Central memory CD8-positive, alpha-beta T cell (primary cell): ENCODE measurements around the gene CCDC57.
"Not testable (repeated sequence)": the region's sequence is repeated elsewhere in the genome, so short reads cannot be mapped to it uniquely, and the experiment has no call there.

ENCODE experiments used
- ATAC-seq: fragments of 150-1000 bp; cut with Tn5 transposase; replicated peaks from 2 replicates; pipeline ENCODE4 v1.10.0; 2022; ENCODE audit warnings: mild to moderate bottlenecking, moderate FRiP score, moderate number of reproducible peaks; ENCODE audit not compliant: poor library complexity, severe bottlenecking; ENCODE audit errors: extremely low read depth
- DNase-seq, 2 donors: peaks; one replicate each; pipeline ENCODE4 v3.0.0; 2021; ENCODE audit warnings: low spot score in 2 of 2
- H3K27ac Mint-ChIP-seq: one replicate; pipeline ENCODE4 v1.8.0; 2022; ENCODE audit warnings: low read depth, mild to moderate bottlenecking, moderate library complexity, mixed read lengths
- H3K27me3 Mint-ChIP-seq: one replicate; pipeline ENCODE4 v1.8.0; 2022; ENCODE audit warnings: mixed read lengths
- H3K36me3 Mint-ChIP-seq: one replicate; pipeline ENCODE4 v1.8.0; 2022; ENCODE audit warnings: mild to moderate bottlenecking, moderate library complexity, mixed read lengths; ENCODE audit not compliant: insufficient read depth
- H3K4me1 Mint-ChIP-seq: one replicate; pipeline ENCODE4 v1.8.0; 2022; ENCODE audit warnings: mixed read lengths
- H3K4me3 Mint-ChIP-seq: one replicate; pipeline ENCODE4 v1.8.0; 2022; ENCODE audit warnings: mild to moderate bottlenecking, moderate library complexity, mixed read lengths
- H3K9me3 Mint-ChIP-seq: one replicate; pipeline ENCODE4 v1.8.0; 2022; ENCODE audit warnings: mixed read lengths

The CCDC57 gene

GRCh38 chr17:82210655-82211054, 2.0 kb downstream of the CCDC57 start:
- not testable (repeated sequence) for H3K27ac Mint-ChIP-seq, H3K4me3 Mint-ChIP-seq, H3K27me3 Mint-ChIP-seq, ATAC-seq, H3K9me3 Mint-ChIP-seq, DNase-seq, H3K36me3 Mint-ChIP-seq
- H3K4me1 Mint-ChIP-seq, result peaks cover 37% of the 10 kb centered on the region

GRCh38 chr17:82205720-82206508, 6.7 kb downstream of the CCDC57 start:
- Mint-ChIP-seq H3K27ac (peak overlapping the region; percentile 86), H3K9me3 (no peaks in the 10 kb centered on the region), H3K4me1 (peaks cover 22% of the 10 kb centered on the region), H3K27me3 (no peaks in the 10 kb centered on the region), H3K36me3 (peaks cover 4% of the 10 kb centered on the region), H3K4me3 (peak overlapping the region; percentile 50)
- ATAC-seq (peak; percentile 88), DNase-seq (peak; percentile 62 to 71)

- peaks cover 4% of the 10 kb centered on the region for H3K36me3 Mint-ChIP-seq
- no peaks in the 10 kb centered on the region for H3K9me3 Mint-ChIP-seq
- DNase-seq (no peak), ATAC-seq (no peak)
- peaks cover 27% of the 10 kb centered on the region for H3K4me1 Mint-ChIP-seq
- no peak overlapping the region for H3K4me3 Mint-ChIP-seq
- no peaks in the 10 kb centered on the region for H3K27me3 Mint-ChIP-seq
- H3K27ac Mint-ChIP-seq, result peak overlapping the region; percentile 86
Measured at GRCh38 chr17:82204831-82205719, 7.6 kb downstream of the CCDC57 start.

DNA sequence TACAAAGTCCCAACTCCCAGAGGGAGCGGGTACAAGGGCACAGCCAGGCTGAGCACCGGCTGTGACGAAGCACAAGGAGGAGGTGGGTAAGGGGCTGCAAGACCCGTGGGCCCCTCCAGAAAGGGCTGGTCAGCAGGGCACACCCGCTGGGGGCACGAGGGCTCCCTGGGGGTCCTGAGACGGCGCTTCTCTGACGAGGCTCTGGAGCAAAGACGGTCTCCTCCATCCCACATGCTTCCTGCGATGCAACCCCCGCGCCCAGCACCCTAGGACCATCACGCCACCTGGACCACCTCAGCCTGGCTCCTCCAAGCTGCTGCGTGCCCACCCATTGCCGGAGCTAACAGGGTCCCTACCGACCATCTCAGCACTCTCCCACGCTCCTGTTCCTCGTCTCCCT, 8.7 kb downstream of the CCDC57 start:
- ATAC-seq (no peak), DNase-seq (no peak)
- H3K4me3 Mint-ChIP-seq, result no peak overlapping the region
- no peaks in the 10 kb centered on the region for H3K9me3 Mint-ChIP-seq
- H3K27ac Mint-ChIP-seq, result no peak overlapping the region
- H3K36me3 Mint-ChIP-seq, result peaks cover 4% of the 10 kb centered on the region
- H3K4me1 Mint-ChIP-seq, result peaks cover 26% of the 10 kb centered on the region
- H3K27me3 Mint-ChIP-seq, result no peaks in the 10 kb centered on the region

GRCh38 chr17:82202981-82203380, 9.7 kb downstream of the CCDC57 start:
- ATAC-seq (no peak), DNase-seq (no peak)
- H3K27me3 Mint-ChIP-seq, result no peaks in the 10 kb centered on the region
- H3K9me3 Mint-ChIP-seq, result no peaks in the 10 kb centered on the region
- peaks cover 5% of the 10 kb centered on the region for H3K36me3 Mint-ChIP-seq
- no peak overlapping the region for H3K4me3 Mint-ChIP-seq
- H3K4me1 Mint-ChIP-seq, result peaks cover 28% of the 10 kb centered on the region
- H3K27ac Mint-ChIP-seq, result no peak overlapping the region

DNA sequence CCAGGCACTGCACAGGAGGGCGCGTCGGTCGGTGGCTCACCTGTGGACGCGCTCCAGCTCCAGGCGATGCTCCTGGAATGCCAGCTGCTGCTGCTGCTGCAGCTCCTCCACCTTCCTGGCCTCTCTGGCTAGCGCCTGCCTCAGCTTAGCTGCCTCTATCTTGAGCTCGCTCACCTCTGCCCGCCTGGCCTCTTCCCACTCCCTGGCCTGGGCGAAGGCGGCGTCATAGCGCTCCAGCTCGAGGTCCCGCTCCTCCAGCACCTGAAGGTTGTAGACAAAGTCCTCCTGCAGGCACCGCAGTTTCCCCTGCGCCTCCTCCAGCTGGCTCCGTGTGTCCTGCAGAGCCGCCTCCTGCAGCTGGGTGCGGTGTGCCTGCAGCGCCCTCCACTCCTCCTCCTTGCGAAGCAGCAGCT, 11.1 kb downstream of the CCDC57 start:
- H3K27ac Mint-ChIP-seq, result peak overlapping the region; percentile 82
- ATAC-seq (no peak), DNase-seq (no peak)
- peaks cover 24% of the 10 kb centered on the region for H3K4me1 Mint-ChIP-seq
- peaks cover 4% of the 10 kb centered on the region for H3K36me3 Mint-ChIP-seq
- no peaks in the 10 kb centered on the region for H3K27me3 Mint-ChIP-seq
- H3K4me3 Mint-ChIP-seq, result peak overlapping the region; percentile 32
- no peaks in the 10 kb centered on the region for H3K9me3 Mint-ChIP-seq

GRCh38 chr17:82200743-82201497, 11.7 kb downstream of the CCDC57 start:
- peak; percentile 47 to 75 for DNase-seq

DNA sequence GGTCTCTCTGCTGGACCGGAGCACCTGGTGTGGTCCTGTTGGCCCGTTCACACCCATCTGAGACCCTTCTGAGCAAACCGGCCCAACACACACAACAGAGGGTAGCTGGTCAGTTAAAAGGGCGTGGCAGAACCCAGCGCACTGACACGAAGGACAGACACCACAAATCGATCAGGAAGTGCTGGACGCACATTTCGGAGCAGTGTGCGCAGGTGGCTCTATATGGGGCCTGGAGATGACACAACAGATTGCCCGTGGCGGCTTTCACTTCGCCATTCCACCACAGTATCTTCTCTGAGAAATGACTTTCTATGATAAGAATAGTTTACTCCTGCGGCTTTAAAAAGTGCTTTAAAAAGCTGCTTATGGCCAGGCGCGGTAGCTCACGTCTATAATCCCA, 12.5 kb downstream of the CCDC57 start:
- ATAC-seq, result no peak
- H3K4me3 Mint-ChIP-seq, result no peak overlapping the region
- DNase-seq, result no peak
- H3K4me1 Mint-ChIP-seq, result peaks cover 12% of the 10 kb centered on the region
- H3K9me3 Mint-ChIP-seq, result no peaks in the 10 kb centered on the region
- H3K27me3 Mint-ChIP-seq, result no peaks in the 10 kb centered on the region
- peaks cover 6% of the 10 kb centered on the region for H3K36me3 Mint-ChIP-seq
- H3K27ac Mint-ChIP-seq, result peak overlapping the region; percentile 82

More at GRCh38 chr17:82200743-82201497, 11.7 kb downstream of the CCDC57 start:
- Mint-ChIP-seq H3K27ac (peak overlapping the region; percentile 82), H3K4me1 (peaks cover 18% of the 10 kb centered on the region), H3K36me3 (peaks cover 6% of the 10 kb centered on the region), H3K4me3 (peak overlapping the region; percentile 34), H3K27me3 (no peaks in the 10 kb centered on the region), H3K9me3 (no peaks in the 10 kb centered on the region)
- peak; percentile 100 for ATAC-seq

DNA sequence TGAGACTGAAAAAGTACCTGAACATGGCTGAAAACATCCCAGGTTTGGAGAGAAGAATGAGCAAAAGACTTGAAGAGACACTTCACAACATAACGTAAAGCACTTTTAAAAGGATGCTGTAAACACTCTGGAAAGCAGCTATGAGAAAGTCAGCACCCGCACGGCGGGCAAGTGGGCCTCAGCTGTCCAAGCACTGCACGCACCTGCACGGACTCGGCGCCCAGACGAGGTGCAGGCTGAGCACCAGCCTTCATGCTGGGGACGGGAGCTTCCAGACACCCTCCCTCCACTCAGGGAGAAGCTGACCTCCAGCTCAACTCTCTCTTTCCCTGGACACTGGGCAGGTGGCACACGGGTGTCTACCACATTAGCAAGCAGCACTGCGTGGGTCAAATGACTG, 13.1 kb downstream of the CCDC57 start:
- Mint-ChIP-seq H3K27me3 (no peaks in the 10 kb centered on the region), H3K9me3 (no peaks in the 10 kb centered on the region), H3K4me3 (no peak overlapping the region), H3K27ac (peak overlapping the region; percentile 82), H3K36me3 (peaks cover 6% of the 10 kb centered on the region), H3K4me1 (peaks cover 12% of the 10 kb centered on the region)
- ATAC-seq, result no peak
- no peak for DNase-seq

DNA sequence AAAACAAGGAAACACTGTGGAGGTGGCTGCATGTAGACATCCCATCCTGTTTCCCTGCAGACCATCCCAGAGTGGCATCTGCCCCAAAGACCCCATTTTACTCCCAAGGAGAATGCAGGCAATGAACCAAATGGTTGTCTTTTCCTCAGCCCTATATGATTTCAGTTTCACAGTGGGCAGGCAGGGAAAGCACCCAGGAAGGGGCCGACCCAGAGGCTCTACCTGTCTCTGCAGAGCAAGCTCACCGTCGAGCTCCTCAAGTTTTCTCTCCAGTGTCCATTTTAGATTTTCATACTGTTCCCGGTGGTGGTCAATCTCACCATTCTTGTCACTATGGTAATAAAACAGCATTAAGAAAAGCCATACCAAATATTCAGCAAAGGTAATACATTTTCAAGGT, 14.6 kb downstream of the CCDC57 start:
- ATAC-seq, result no peak
- H3K9me3 Mint-ChIP-seq, result no peaks in the 10 kb centered on the region
- no peak for DNase-seq
- H3K4me1 Mint-ChIP-seq, result peaks cover 12% of the 10 kb centered on the region
- peak overlapping the region; percentile 61 for H3K27ac Mint-ChIP-seq
- peaks cover 6% of the 10 kb centered on the region for H3K36me3 Mint-ChIP-seq
- no peak overlapping the region for H3K4me3 Mint-ChIP-seq
- H3K27me3 Mint-ChIP-seq, result no peaks in the 10 kb centered on the region

DNA sequence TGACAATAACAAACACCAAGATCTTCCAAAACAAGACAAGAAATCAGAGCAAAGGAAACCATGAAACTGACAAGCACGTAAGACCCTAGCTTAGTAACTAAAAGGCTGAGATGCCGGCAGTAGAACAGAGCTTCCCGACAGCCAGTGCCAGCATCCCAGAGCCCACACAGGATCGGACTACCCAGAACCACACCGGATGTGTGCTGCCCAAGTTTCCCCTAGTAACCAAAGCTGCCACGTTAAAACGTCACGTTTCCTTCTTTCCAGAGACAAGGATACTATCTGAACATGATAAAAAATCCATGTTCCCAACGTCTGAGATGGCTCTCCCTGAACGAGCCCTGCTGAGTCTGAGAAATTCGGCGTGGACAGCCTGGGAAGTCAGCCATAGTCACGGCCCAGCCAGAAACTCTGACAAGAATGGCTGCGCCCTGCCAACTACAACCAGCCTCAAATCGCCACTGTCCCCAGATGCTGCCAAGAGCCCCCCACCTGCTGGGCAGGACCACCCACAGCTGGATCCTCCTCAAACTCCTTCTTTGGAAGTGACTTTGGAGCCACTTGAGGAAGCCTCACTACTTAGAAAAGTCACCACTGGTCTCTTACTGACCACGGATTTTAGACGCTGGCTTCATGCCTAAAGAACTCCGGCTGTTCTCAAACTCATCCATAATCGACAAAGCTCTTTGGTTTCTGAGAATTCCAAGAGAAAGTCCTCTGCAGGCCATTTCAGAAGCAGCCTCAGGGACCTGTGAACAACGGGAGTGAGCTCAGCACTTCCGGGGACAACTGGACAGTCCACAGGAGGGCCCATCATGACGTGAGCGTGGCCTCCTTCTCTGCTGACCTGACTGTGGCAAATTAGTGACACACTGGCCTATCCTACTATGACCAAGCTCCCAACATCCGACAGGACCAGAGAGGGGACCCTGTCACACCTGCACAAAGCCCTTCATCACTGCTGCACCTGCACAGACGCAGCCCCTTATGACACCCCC, 16.7 kb downstream of the CCDC57 start:
- H3K27me3 Mint-ChIP-seq, result no peaks in the 10 kb centered on the region
- no peaks in the 10 kb centered on the region for H3K9me3 Mint-ChIP-seq
- H3K27ac Mint-ChIP-seq, result no peak overlapping the region
- H3K36me3 Mint-ChIP-seq, result peaks cover 13% of the 10 kb centered on the region
- no peak for DNase-seq
- no peak overlapping the region for H3K4me3 Mint-ChIP-seq
- ATAC-seq, result no peak
- peaks cover 12% of the 10 kb centered on the region for H3K4me1 Mint-ChIP-seq
